ENCODE results near the gene ZNF248.

Gene ZNF248

DNA sequence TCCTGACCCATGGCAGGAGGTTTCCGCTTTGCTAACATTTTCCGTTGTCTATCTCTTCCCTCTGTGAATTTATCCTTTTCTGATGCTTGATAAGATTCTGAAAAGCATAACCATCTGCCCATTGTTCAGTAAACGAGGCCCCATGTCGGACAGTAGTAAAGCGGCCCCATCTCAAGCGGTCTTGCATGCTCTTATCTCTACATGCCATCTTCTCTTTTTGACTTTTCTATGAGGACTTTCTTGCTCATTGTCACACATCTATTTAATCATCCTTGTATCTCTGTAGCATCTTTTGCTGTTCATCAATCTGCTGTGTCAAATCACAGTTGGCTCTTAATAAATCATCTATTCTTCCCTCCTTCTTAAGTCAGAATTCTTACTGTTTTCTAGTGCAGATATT, 37.6 kb downstream of the ZNF248 start:
- DNase-seq = no peak

DNA sequence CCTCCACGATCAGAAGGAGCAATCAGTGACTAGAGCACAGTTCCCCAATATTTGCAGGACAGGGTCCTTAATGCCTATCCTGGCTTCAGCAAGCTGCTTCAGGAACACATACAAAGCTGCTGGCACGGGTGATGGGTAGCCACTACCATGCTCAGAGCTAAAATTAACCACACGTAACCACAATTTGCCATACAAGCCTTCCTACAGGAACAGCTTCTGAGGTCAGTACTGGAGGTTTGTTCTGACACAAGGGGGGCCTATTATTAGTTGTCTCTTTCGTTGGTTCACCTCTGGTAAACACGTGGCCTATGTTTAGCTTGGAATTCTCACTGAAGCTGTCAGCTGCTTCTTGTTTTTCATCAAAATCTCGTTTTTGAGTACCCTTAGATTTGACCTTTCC, 41.1 kb downstream of the ZNF248 start:
- no peak for DNase-seq

GRCh38 chr10:37813763-37814162, 43.6 kb downstream of the ZNF248 start:
- no peak for DNase-seq

- no peak for DNase-seq
These were observed 45.1 kb downstream of the ZNF248 start for GRCh38 chr10:37812290-37812689.

GRCh38 chr10:37803269-37803668, 54.1 kb downstream of the ZNF248 start:
- DNase-seq = no peak

DNA sequence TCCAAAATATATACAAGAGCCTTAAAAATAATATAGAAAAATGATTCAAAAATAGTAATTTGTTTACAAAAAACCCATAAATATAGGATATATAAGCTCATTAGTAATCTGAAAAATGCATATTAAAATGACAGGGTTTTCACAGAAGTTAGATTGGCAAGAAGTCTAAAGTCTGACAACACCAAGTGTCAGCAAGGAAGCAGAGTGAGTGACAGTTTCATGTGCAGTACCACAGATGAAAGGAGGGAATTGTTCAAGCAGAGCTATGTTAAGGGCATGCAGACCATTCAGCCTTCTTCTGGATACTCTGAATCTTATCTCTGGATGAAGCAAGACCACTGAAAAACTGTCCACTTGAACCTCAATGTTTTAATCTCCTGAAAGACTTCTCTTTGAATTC, 55.9 kb downstream of the ZNF248 start:
- DNase-seq = no peak

- DNase-seq = no peak
These were observed 63.0 kb downstream of the ZNF248 start for GRCh38 chr10:37794305-37794976.

- DNase-seq = no peak
These were observed 67.8 kb downstream of the ZNF248 start for GRCh38 chr10:37789590-37789989.

DNA sequence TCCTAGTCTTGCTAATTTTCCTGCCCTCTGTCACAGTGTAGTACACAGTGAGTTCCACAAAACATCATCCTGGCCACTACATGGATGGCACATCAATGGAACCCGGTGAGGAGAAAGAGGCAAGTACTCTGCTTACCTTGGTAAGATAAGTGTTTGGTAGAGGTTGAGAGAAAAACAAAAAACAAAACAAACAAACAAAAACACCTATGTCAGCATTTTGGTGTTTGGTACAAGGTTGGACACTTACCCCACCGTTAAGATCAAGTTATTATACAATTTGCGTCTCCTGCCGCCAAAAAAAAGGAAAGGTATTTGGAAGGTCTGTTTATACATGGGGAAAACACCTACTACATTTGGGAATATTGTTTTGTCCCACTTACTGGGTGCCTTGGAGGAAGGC, 72.7 kb downstream of the ZNF248 start:
- DNase-seq = no peak

- DNase-seq = no peak
These were observed 76.9 kb downstream of the ZNF248 start for GRCh38 chr10:37780536-37780935.

DNA sequence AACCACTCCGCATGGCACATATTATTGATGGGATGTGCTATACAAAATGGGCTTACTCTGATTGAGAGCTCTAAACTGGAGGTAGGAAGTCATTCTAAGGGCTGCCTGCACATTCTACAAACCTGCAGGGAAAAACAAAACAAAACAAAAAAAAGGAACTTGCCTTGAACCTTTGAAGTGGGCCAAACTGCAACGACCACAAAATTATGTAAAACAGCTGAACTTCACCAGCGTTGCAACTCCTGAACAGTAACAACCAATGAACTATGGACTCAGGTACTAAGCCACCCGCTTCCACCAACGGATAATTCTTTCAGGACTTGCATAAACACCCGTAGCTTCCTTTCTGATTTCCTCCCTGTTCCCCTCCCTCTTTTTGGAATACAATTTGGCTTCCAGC, 80.4 kb downstream of the ZNF248 start:
- DNase-seq = no peak

GRCh38 chr10:37775612-37776011, 81.8 kb downstream of the ZNF248 start:
- DNase-seq = no peak

GRCh38 chr10:37774351-37774750, 83.1 kb downstream of the ZNF248 start:
- no peak for DNase-seq

DNA sequence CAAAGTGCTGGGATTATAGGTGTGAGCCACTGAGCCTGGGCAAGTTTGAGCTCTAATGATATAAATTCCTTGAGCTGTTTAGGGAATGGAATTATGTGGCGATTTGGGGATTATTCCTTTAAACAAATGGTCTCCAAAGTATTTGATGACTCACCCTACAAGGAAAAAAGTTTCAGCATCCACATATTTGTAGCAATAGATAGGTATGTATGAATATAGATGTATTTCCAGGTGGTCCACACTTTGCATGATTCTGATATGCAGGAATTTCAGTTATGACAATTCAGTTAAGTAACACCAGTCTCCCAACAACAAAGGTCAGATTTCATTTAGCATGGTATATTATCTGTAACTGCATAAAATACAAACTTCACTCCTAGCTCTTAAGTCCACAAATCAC, 92.2 kb downstream of the ZNF248 start:
- no peak for DNase-seq

GRCh38 chr10:37763132-37763531, 94.3 kb downstream of the ZNF248 start:
- DNase-seq = no peak

DNA sequence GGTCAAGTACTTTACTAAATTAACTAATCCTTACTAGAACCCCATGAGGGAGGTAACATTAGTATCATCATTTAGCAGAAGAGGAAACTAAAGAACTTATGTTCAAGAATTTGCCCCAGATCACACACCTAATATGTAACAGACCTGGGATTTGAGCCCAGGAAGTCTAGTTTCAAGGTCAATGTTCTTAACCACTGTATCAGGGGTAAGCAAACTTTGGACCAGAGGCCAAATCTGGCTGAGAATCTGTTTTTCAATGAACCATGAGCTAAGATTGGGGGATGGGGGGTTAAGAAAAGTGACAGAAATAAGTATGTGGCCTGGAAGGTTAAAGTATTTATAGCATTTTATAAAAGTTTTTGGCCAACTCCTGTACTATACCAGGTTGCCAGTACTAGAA, 95.1 kb downstream of the ZNF248 start:
- DNase-seq = no peak

DNA sequence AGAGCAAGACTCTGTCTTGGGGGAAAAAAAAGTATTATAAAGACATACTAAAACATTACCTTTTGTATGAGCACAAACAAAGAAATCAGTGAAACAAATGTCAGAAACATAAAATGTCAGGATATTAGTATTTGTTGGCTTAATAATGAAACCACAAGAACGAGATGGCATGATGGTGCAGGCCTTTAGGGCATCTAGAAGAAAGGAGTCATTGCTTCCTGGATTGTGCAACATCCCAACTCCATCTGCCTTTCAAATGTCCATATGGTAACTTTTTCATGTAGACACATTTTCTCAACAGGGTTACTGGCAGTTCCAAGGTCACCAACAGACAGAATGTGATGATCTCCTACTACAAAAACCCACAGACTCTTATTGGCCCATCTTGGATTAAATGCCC, 96.6 kb downstream of the ZNF248 start:
- no peak for DNase-seq

GRCh38 chr10:37758074-37758473, 99.3 kb downstream of the ZNF248 start:
- DNase-seq = no peak

DNA sequence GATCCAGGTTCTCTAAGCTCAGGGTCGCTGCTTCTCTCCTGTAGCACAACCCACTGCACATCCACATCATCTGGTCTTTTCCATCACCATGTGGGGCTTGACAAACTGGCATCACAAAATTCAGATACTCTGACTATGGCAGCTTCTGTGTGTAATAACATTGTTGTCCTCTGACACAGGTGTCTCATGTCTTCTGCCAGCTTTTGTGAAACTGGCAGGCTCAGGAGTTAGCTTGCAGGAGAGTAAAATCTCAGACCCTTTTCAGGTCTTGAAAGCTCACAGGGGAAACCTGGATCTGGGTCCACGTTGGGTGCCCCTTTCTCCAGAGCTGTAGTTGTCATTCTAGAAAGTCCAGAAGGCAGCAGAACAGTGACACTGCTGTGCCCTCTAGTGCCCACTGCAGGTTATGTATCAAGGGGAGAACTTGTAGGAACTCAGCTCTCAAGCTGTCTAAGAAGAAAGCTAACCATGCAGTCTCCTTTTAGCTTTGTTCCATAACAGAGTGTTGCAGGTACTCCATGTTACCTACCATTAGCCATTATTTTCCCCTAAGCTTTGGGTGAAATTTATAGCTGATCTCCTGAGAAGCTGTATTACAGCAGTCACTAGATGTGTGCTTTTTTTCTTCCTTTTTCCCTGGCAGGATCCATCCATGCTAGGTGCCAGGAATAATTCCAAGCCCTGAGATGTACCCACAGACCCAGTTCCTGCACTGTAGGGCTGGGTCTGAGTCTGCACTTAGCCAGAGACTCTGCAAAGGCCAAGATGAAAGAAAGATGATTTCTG, 102.7 kb downstream of the ZNF248 start:
- peak in 1 of 2 experiments; percentile 26 for DNase-seq

DNA sequence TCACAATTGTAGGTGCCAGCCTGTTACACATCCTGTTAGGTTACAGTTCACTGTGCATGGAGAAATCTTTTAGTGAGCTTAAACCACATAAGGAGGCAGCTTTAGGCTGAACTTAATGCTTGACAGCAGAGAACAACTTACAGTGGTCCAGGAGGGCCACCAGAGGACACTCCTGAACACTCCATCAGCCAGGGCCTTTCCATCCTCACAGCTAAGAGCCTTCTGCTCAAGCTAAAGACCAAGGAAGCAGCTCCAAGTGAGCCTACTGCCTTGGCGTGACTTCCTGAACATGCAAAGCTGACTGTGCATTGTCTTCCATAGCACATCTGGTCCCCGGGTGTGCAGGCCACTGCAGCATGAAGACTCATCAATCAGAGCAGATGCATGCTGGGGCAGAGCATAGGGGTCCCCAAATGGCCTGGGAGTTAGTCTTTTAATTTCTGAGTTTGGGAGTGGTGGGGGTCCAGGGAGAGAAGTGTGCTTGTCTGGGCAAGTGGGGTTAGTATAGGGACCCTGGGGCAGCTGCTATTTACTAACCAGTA, 105.0 kb downstream of the ZNF248 start:
- DNase-seq = no peak

DNA sequence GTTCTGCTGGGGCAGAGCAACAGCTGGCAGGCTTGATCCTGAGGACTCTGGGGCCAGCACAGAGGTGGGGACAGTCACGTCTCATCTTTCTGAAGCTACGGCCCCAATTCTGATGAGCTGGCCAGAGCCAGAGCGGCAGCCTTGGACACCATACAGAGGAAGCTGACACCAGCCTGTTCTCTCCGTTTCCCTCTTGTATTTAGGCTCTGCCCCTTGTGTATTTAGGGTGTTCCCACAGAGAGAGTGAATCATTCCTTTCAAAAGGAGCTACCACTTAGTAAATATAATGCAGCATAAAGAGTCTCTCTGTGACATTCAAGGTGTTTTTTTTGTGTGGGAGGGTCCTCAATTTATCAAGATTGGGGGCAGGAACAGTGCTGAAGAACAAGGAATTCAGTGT, 109.2 kb downstream of the ZNF248 start:
- no peak for DNase-seq

- DNase-seq = no peak
These were observed 110.3 kb downstream of the ZNF248 start for GRCh38 chr10:37747081-37747480.

- DNase-seq = no peak
These were observed 115.6 kb downstream of the ZNF248 start for GRCh38 chr10:37741831-37742230.

- no peak for DNase-seq
These were observed 118.2 kb downstream of the ZNF248 start for GRCh38 chr10:37739181-37739580.

Data from SW 1271 (cell line).